IMR-90 (cell line): ENCODE data around the gene DNAAF2. TPM values are rescaled to one million over a fixed set of nuclear protein-coding genes. Genes with fewer than 3 reads are reported as not detected.

Source experiments
- ATAC-seq: fragments of 200-7000 bp; cut with Tn5 transposase; 2 replicates; pipeline ENCODE4 v1.9.1; 2020; ENCODE audit warnings: low read depth, mild to moderate bottlenecking, moderate library complexity
- BruUV-seq: library from RNA; stranded (reverse); fragments of 400-500 nt; replicated peaks from 2 replicates; lab custom pipeline; 2021; lab: Mats Ljungman, UMichigan
- CTCF ChIA-PET: fragments of 300-600 bp; formaldehyde crosslinking; extraction: SDS; loops from one replicate; lab custom pipeline; 2021; ENCODE audit warnings: antibody characterized with exemption; lab: Yijun Ruan, JAX
- POLR2A ChIA-PET: fragments of 300-600 bp; sonication (Branson Sonifier 250); formaldehyde crosslinking; loops from one replicate; lab custom pipeline; 2022; ENCODE audit warnings: antibody characterized with exemption; ENCODE audit not compliant: unreplicated experiment; lab: Charles Lee
- DNase-seq: peaks from one replicate; pipeline ENCODE4 v3.0.0; 2013
- H2AFZ ChIP-seq: replicated peaks from 2 replicates; pipeline ENCODE3; 2013; ENCODE audit warnings: low read length, mild to moderate bottlenecking; ENCODE audit not compliant: poor library complexity
- H2AK5ac ChIP-seq: 2 replicates; pipeline ENCODE4 v1.6.1; 2013; ENCODE audit warnings: low read depth, low read length, inconsistent platforms
- H2AK9ac ChIP-seq: replicated peaks from 2 replicates; pipeline ENCODE3; 2013; ENCODE audit warnings: mild to moderate bottlenecking, low read depth, low read length, moderate library complexity; ENCODE audit not compliant: poor library complexity
- H2BK120ac ChIP-seq: 2 replicates; pipeline ENCODE4 v1.6.1; 2013; ENCODE audit warnings: low read depth, low read length, inconsistent platforms
- H2BK15ac ChIP-seq: 3 replicates; pipeline ENCODE4 v1.6.1; 2013; ENCODE audit warnings: low read depth, low read length, inconsistent platforms
- H2BK20ac ChIP-seq: 2 replicates; pipeline ENCODE4 v1.6.1; 2013; ENCODE audit warnings: low read depth, mild to moderate bottlenecking, inconsistent platforms, low read length, moderate library complexity
- H2BK5ac ChIP-seq: 2 replicates; pipeline ENCODE4 v1.6.1; 2013; ENCODE audit warnings: mild to moderate bottlenecking, low read depth, low read length, inconsistent platforms; ENCODE audit not compliant: poor library complexity, severe bottlenecking
- H3K14ac ChIP-seq: replicated peaks from 2 replicates; pipeline ENCODE4 v1.6.1; 2013; ENCODE audit warnings: low read depth, low read length, inconsistent platforms
- H3K18ac ChIP-seq: 2 replicates; pipeline ENCODE4 v1.6.1; 2013; ENCODE audit warnings: low read depth, low read length, control low read depth
- H3K23ac ChIP-seq: 2 replicates; pipeline ENCODE4 v1.6.1; 2013; ENCODE audit warnings: low read depth, low read length, inconsistent platforms
- H3K27ac ChIP-seq: 2 replicates; pipeline ENCODE4 v1.5.1; 2013; ENCODE audit warnings: mild to moderate bottlenecking, control low read depth, low read length; ENCODE audit not compliant: insufficient read depth
- H3K27me3 ChIP-seq: 2 replicates; pipeline ENCODE4 v1.6.1; 2013; ENCODE audit warnings: low read length; ENCODE audit not compliant: control insufficient read depth, insufficient read depth
- H3K36me3 ChIP-seq: 2 replicates; pipeline ENCODE4 v1.6.1; 2013; ENCODE audit warnings: low read length, mixed read lengths; ENCODE audit not compliant: control insufficient read depth, insufficient read depth
- H3K4ac ChIP-seq: 2 replicates; pipeline ENCODE4 v1.6.1; 2013; ENCODE audit warnings: low read depth, low read length, inconsistent platforms
- H3K4me1 ChIP-seq: 2 replicates; pipeline ENCODE4 v1.6.1; 2013; ENCODE audit warnings: low read length, mixed read lengths; ENCODE audit not compliant: control insufficient read depth, insufficient read depth
- H3K4me2 ChIP-seq: 2 replicates; pipeline ENCODE4 v1.6.1; 2013; ENCODE audit warnings: low read depth, mild to moderate bottlenecking, control low read depth, low read length, moderate library complexity
- H3K4me3 ChIP-seq: 2 replicates; pipeline ENCODE4 v1.5.1; 2013; ENCODE audit warnings: low read depth, mild to moderate bottlenecking, control low read depth, low read length, moderate library complexity; ENCODE audit not compliant: insufficient read depth
- H3K56ac ChIP-seq: 2 replicates; pipeline ENCODE4 v1.6.1; 2013; ENCODE audit warnings: low read length, inconsistent platforms; ENCODE audit not compliant: insufficient read depth; ENCODE audit errors: extremely low read depth
- H3K79me1 ChIP-seq, 2 experiments: 2 replicates each; pipeline ENCODE4 v1.6.1; 2013; ENCODE audit warnings: low read length in 2 of 2, inconsistent platforms in 1 of 2, low read depth in 1 of 2
- H3K9ac ChIP-seq: 2 replicates; pipeline ENCODE4 v1.6.1; 2013; ENCODE audit warnings: low read depth, low read length, control low read depth
- H3K9me1 ChIP-seq: 2 replicates; pipeline ENCODE4 v1.6.1; 2013; ENCODE audit warnings: low read length, inconsistent platforms; ENCODE audit not compliant: insufficient read depth
- H3K9me3 ChIP-seq: 2 replicates; pipeline ENCODE4 v1.6.1; 2013; ENCODE audit warnings: low read length; ENCODE audit not compliant: control insufficient read depth, insufficient read depth
- H4K20me1 ChIP-seq: 2 replicates; pipeline ENCODE4 v1.6.1; 2013; ENCODE audit warnings: low read length, inconsistent platforms; ENCODE audit not compliant: insufficient read depth
- H4K5ac ChIP-seq: 2 replicates; pipeline ENCODE4 v1.6.1; 2013; ENCODE audit warnings: mild to moderate bottlenecking, low read depth, low read length, control low read depth
- H4K8ac ChIP-seq, 2 experiments: 2 replicates each; pipeline ENCODE4 v1.6.1; 2013; ENCODE audit warnings: low read depth in 2 of 2, low read length in 2 of 2, control low read depth in 1 of 2, inconsistent platforms in 1 of 2
- H4K91ac ChIP-seq: 2 replicates; pipeline ENCODE4 v1.6.1; 2013; ENCODE audit warnings: low read depth, low read length, inconsistent platforms; ENCODE audit not compliant: insufficient read depth
- BHLHE40 ChIP-seq: fragments of 150-350 bp; IDR thresholded peaks from 2 replicates; pipeline ENCODE4 v1.6.1; 2016; ENCODE audit warnings: mild to moderate bottlenecking, low read depth, low read length
- CEBPB ChIP-seq: IDR thresholded peaks from 2 replicates; pipeline ENCODE4 v1.6.1; 2012; ENCODE audit warnings: low read depth, low read length, improper control_type of control experiment
- CHD1 ChIP-seq: IDR thresholded peaks from 2 replicates; pipeline ENCODE4 v1.6.1; 2012; ENCODE audit warnings: low read depth, low read length, improper control_type of control experiment
- ELK1 ChIP-seq: fragments of 150-350 bp; IDR thresholded peaks from 2 replicates; pipeline ENCODE4 v1.6.1; 2016; ENCODE audit warnings: low read depth, mild to moderate bottlenecking, low read length, moderate library complexity, borderline replicate concordance
- FOS ChIP-seq: fragments of 150-350 bp; IDR thresholded peaks from 2 replicates; pipeline ENCODE4 v1.6.1; 2016; ENCODE audit warnings: low read depth, low read length
- MAFK ChIP-seq: IDR thresholded peaks from 2 replicates; pipeline ENCODE4 v1.6.1; 2012; ENCODE audit warnings: low read depth, low read length, improper control_type of control experiment
- MAZ ChIP-seq: IDR thresholded peaks from 2 replicates; pipeline ENCODE4 v1.6.1; 2012; ENCODE audit warnings: low read depth, mild to moderate bottlenecking, low read length, improper control_type of control experiment, moderate library complexity, borderline replicate concordance
- MXI1 ChIP-seq: IDR thresholded peaks from 2 replicates; pipeline ENCODE4 v1.6.1; 2012; ENCODE audit warnings: low read depth, mild to moderate bottlenecking, low read length, moderate library complexity, borderline replicate concordance
- NFE2L2 ChIP-seq: fragments of 150-350 bp; IDR thresholded peaks from 2 replicates; pipeline ENCODE4 v1.6.1; 2016; ENCODE audit warnings: low read depth, mild to moderate bottlenecking, low read length
- POLR2A ChIP-seq: IDR thresholded peaks from 2 replicates; pipeline ENCODE4 v1.6.1; 2012; ENCODE audit warnings: mild to moderate bottlenecking, low read depth, low read length
- RAD21 ChIP-seq: IDR thresholded peaks from 2 replicates; pipeline ENCODE4 v1.6.1; 2012; ENCODE audit warnings: low read length, improper control_type of control experiment
- RCOR1 ChIP-seq: IDR thresholded peaks from 2 replicates; pipeline ENCODE4 v1.6.1; 2012; ENCODE audit warnings: mild to moderate bottlenecking, low read length, improper control_type of control experiment; ENCODE audit not compliant: insufficient replicate concordance
- RFX5 ChIP-seq: IDR thresholded peaks from 2 replicates; pipeline ENCODE4 v1.8.0; 2012; ENCODE audit warnings: low read depth, mild to moderate bottlenecking, low read length, moderate library complexity
- SMC3 ChIP-seq: fragments of 150-350 bp; IDR thresholded peaks from 2 replicates; pipeline ENCODE4 v1.6.1; 2016; ENCODE audit warnings: low read depth, mild to moderate bottlenecking, antibody characterized with exemption, low read length, moderate library complexity
- USF2 ChIP-seq: fragments of 150-350 bp; IDR thresholded peaks from 2 replicates; pipeline ENCODE4 v1.6.1; 2017; ENCODE audit warnings: mild to moderate bottlenecking, antibody characterized with exemption, low read length, low read depth
- WGBS, 2 experiments: methylation state at CpG; one replicate each; pipeline versions ENCODE4 v1.1.5 to v1.1.7; 2013; ENCODE audit warnings: missing lambda C conversion rate in 2 of 2; ENCODE audit not compliant: insufficient read length in 1 of 2; ENCODE audit errors: extremely low coverage in 2 of 2; 5-methylcytosine and 5-hydroxymethylcytosine counted together
- dilution Hi-C: fragments of 300-500 bp; cut with HindIII; formaldehyde crosslinking; loops from one replicate; pipeline ENCODE4 v1.14.3; 2018; ENCODE audit warnings: low sequenced_read_pairs; ENCODE audit not compliant: unreplicated experiment
- in situ Hi-C: fragments of 300-500 bp; cut with MboI; formaldehyde crosslinking; loops from 3 replicates; pipeline ENCODE4 v1.14.3; 2019; ENCODE audit warnings: low sequenced_read_pairs, inconsistent platforms, mixed read lengths
- intact Hi-C: fragments of 100-400 bp; cut with micrococcal nuclease; formaldehyde crosslinking; loops from 2 replicates; pipeline ENCODE4 v1.10.0; 2022
- polyA plus RNA-seq, 3 experiments: library from polyadenylated mRNA; depleted of rRNA; stranded (reverse); fragments of >200 nt; gene quantifications; 2 replicates each; pipeline ENCODE4 v1.2.3, GENCODE V29; 2012; ENCODE audit warnings: low replicate concordance in 1 of 3
- total RNA-seq: library from RNA; depleted of rRNA; stranded (reverse); fragments of >200 nt; gene quantifications from 2 replicates; pipeline ENCODE4 v1.2.3, GENCODE V29; 2012
- TF ChIP-seq, protein P1 (sequence below): conservative IDR thresholded peaks from 2 replicates; pipeline ENCODE4 v1.5.1; 2012; ENCODE audit warnings: mild to moderate bottlenecking, low read depth, low read length, improper control_type of control experiment

The DNAAF2 gene
- total and polyA plus RNA-seq, 2 of the 4 experiments (the other 2 are of a cell fraction) = 4.1 to 4.7 TPM

DNA sequence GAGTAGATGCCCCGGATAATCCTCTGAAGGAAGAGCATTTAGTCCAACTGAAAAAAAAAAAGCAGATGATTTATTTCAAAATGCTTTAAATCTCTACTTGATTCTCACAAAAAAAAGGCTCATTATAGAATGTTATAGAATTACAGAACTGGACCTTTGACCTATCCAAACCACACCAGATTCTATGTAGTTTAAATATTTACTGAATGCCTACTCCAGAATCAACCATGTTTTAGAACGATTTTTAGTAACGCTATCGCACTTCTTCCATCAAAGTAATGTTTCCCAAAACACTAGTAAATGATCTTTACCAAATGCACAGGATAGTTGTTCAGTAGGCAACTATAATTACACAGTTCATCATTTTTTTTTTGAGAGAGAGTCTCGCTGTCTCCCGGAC is 51.4 kb downstream of the DNAAF2 start:
- no peak for TF ChIP-seq MAZ
- no peak for TF ChIP-seq CHD1
- TF ChIP-seq SMC3 = no peak
- TF ChIP-seq RCOR1 = no peak
- TF ChIP-seq USF2 = no peak
- TF ChIP-seq CEBPB = no peak
- no peak for TF ChIP-seq MXI1
- TF ChIP-seq NFE2L2 = no peak
- TF ChIP-seq RFX5 = no peak
- TF ChIP-seq POLR2A = no peak
- no peak for TF ChIP-seq FOS
- no peak for TF ChIP-seq MAFK
- no peak for TF ChIP-seq ELK1
- TF ChIP-seq RAD21 = no peak
- TF ChIP-seq BHLHE40 = no peak
- TF ChIP-seq, protein P1, sequence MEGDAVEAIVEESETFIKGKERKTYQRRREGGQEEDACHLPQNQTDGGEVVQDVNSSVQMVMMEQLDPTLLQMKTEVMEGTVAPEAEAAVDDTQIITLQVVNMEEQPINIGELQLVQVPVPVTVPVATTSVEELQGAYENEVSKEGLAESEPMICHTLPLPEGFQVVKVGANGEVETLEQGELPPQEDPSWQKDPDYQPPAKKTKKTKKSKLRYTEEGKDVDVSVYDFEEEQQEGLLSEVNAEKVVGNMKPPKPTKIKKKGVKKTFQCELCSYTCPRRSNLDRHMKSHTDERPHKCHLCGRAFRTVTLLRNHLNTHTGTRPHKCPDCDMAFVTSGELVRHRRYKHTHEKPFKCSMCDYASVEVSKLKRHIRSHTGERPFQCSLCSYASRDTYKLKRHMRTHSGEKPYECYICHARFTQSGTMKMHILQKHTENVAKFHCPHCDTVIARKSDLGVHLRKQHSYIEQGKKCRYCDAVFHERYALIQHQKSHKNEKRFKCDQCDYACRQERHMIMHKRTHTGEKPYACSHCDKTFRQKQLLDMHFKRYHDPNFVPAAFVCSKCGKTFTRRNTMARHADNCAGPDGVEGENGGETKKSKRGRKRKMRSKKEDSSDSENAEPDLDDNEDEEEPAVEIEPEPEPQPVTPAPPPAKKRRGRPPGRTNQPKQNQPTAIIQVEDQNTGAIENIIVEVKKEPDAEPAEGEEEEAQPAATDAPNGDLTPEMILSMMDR = no peak
- Histone ChIP-seq H3K27me3 (no peaks in the 10 kb centered on the region), H2AK9ac (no peak overlapping the region), H2AFZ (no peak overlapping the region), H3K4me3 (peak overlapping the region; percentile 2; the same call in 1 of the 2 replicates), H3K4me2 (peak overlapping the region; percentile 34), H4K8ac (no peak overlapping the region), H2BK20ac (no peak overlapping the region), H3K36me3 (peaks cover 17% of the 10 kb centered on the region), H3K4me1 (peaks cover 6% of the 10 kb centered on the region), H3K56ac (no peak overlapping the region), H3K14ac (no peak overlapping the region), H3K79me1 (peaks cover 25 to 68% of the 10 kb centered on the region in 2 experiments), H4K5ac (no peak overlapping the region), H2BK120ac (no peak overlapping the region), H3K18ac (no peak overlapping the region), H3K9me3 (no peaks in the 10 kb centered on the region), H3K9me1 (peaks cover 17% of the 10 kb centered on the region), H3K23ac (no peak overlapping the region), H2AK5ac (no peak overlapping the region), H3K4ac (no peak overlapping the region), H2BK5ac (no peak overlapping the region), H3K27ac (peak overlapping the region; percentile 31; the same call in 1 of the 2 replicates), H4K20me1 (peaks cover 64% of the 10 kb centered on the region), H2BK15ac (no peak overlapping the region), H4K91ac (no peak overlapping the region), H3K9ac (no peak overlapping the region)
- in situ Hi-C loops (no loop called here), dilution Hi-C loops (no loop called here), intact Hi-C loops (no loop called here)
- ChIA-PET CTCF (no interaction called here), POLR2A (no interaction called here)
- DNase-seq (peak; percentile 38), ATAC-seq (no peak)
- no CpG with 5 or more reads among the region's 6 CpGs for WGBS, 2 experiments
- BruUV-seq = no TSS peak
